ENCODE measurements around the gene HCAR1.
"Not testable (repeated sequence)": the region's sequence is repeated elsewhere in the genome, so short reads cannot be mapped to it uniquely, and the experiment has no call there.

HCAR1 gene

GRCh38 chr12:122721057-122721545 lies 9.5 kb downstream of the HCAR1 start:
- DNase-seq = no peak

- DNase-seq = not testable (repeated sequence)
Measured at GRCh38 chr12:122716658-122717057, 14.0 kb downstream of the HCAR1 start, which contains the start of gene HCAR3. TSS of gene HCAR3 (minus strand) at chr12:122716811. CDS start at chr12:122716737, 74 bp downstream.

GRCh38 chr12:122715211-122715610 lies 15.4 kb downstream of the HCAR1 start:
- DNase-seq = not testable (repeated sequence)

- not testable (repeated sequence) for DNase-seq
Measured at GRCh38 chr12:122713491-122714188, 17.0 kb downstream of the HCAR1 start.

- DNase-seq = not testable (repeated sequence)
Measured at GRCh38 chr12:122711266-122711665, 19.4 kb downstream of the HCAR1 start.

GRCh38 chr12:122710341-122710740 lies 20.3 kb downstream of the HCAR1 start:
- DNase-seq = not testable (repeated sequence)

- DNase-seq = not testable (repeated sequence)
Measured at GRCh38 chr12:122709287-122709686, 21.4 kb downstream of the HCAR1 start.

GRCh38 chr12:122703841-122704240 lies 26.8 kb downstream of the HCAR1 start:
- DNase-seq = not testable (repeated sequence)

- not testable (repeated sequence) for DNase-seq
Measured at GRCh38 chr12:122702890-122703611, 27.6 kb downstream of the HCAR1 start, which contains the start of gene HCAR2. TSS of gene HCAR2 (minus strand) at chr12:122703357. CDS start at chr12:122703283, 74 bp downstream.

GRCh38 chr12:122701481-122701880 lies 29.2 kb downstream of the HCAR1 start:
- not testable (repeated sequence) for DNase-seq

GRCh38 chr12:122700038-122700710 lies 30.5 kb downstream of the HCAR1 start:
- not testable (repeated sequence) for DNase-seq

- not testable (repeated sequence) for DNase-seq
Measured at GRCh38 chr12:122696922-122697321, 33.7 kb downstream of the HCAR1 start.

- DNase-seq = no peak
Measured at GRCh38 chr12:122691566-122691965, 39.1 kb downstream of the HCAR1 start.

- DNase-seq = no peak
Measured at GRCh38 chr12:122688291-122688690, 42.4 kb downstream of the HCAR1 start.

GRCh38 chr12:122687086-122687485 lies 43.6 kb downstream of the HCAR1 start:
- DNase-seq = no peak

- DNase-seq = no peak
Measured at GRCh38 chr12:122686538-122686937, 44.1 kb downstream of the HCAR1 start.

GRCh38 chr12:122684297-122684813 lies 46.3 kb downstream of the HCAR1 start:
- DNase-seq = no peak

- no peak for DNase-seq
Measured at GRCh38 chr12:122681814-122682213, 48.8 kb downstream of the HCAR1 start.

GRCh38 chr12:122680989-122681388 lies 49.7 kb downstream of the HCAR1 start:
- not testable (repeated sequence) for DNase-seq

- DNase-seq = not testable (repeated sequence)
Measured at GRCh38 chr12:122676781-122677180, 53.9 kb downstream of the HCAR1 start.
